ELF-1 (cell line): ENCODE results near the gene EGR1.
"Not testable (repeated sequence)": the region's sequence is repeated elsewhere in the genome, so short reads cannot be mapped to it uniquely, and the experiment has no call there.

Experiments
- DNase-seq: peaks from one replicate; pipeline ENCODE4 v3.0.0-alpha.2; 2016; ENCODE audit warnings: low read depth, low spot score

Gene EGR1

DNA sequence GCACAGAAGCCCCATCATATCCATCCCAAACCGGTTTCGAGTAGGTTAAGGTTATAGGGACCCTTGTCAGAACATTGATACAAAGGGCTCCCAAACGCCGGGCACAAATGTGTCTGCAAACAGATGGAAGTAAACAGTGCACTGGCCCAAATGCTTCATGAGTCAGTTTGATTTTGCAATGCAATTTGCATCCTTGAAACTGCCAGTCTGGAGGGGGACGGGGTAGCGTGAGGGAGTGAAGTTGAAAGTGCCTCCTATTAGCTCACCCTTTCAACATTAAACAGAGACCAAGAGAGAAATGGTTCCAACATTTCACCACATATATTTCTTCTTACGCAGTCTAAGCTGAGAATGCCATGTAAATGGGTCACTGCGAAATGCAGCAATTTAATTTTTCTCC lies 42.2 kb downstream of the EGR1 start:
- DNase-seq, result not testable (repeated sequence)

DNA sequence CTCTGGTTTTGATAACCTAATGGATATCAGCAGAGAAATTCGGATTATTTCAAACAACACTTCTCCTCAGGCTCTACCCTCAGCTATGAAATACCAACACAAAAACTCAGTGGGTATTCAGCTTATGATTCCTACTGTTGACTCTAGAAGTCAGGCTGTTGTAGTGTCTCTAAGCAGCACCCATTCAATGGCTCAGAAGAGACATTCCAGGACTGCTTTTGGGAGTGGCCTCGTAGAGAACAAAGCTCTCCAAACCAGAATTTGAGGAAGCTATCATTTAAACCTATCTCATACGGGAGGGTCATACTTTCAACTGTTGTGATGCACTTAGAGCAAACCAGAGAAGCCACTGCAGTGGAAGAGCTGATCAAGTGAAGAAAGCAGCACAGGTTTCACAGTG lies 43.7 kb downstream of the EGR1 start:
- no peak for DNase-seq

DNA sequence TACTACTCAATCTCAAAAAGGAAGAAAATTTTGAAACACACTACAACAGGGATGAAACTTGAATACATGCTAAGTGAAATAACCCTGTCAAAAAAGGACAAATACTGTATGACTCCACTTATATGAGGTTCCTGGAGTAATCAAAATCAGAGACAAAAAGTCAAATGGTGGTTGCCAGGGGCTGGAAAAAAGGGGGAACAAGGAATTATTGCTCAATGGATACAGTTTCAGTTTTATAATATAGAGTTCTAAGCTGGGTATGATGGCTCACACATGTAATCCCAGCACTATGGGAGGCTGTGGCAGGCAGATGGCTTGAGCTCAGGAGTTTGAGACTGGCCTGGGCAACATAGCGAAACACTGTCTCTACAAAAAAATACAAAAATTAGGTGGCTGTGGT lies 48.7 kb downstream of the EGR1 start:
- no peak for DNase-seq

DNA sequence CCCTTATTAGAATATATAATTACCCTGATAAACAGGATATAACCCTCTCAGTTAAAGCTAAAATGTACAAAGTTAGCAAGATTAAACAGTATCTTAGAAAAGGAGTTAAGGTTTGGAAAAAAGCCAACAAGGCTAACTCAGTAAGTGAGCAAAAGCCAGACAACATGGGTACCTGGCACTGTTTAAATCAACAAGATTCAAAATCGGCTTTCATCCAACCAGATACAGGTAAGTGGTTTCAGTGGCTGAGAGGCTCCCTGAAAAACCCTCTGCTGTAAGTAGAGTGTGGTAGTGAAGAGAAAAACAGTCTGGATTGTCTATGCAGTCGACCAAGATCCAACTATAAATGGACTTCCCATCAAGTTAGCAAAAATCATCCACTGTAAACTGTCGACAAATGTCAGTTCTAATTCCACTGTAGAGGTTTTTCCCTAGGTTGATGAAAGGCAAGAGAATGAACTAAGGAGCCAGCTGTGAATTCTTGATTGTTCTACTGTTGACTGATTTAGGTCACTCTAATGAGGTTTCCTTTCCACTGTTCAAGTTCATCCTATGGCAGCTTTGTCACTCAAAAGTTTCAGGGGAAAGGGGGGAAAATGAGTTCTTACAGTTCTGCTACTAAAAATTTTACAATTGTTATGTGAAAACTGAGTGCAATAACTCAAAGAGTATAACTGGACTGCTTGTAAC lies 50.4 kb downstream of the EGR1 start:
- DNase-seq, result no peak

DNA sequence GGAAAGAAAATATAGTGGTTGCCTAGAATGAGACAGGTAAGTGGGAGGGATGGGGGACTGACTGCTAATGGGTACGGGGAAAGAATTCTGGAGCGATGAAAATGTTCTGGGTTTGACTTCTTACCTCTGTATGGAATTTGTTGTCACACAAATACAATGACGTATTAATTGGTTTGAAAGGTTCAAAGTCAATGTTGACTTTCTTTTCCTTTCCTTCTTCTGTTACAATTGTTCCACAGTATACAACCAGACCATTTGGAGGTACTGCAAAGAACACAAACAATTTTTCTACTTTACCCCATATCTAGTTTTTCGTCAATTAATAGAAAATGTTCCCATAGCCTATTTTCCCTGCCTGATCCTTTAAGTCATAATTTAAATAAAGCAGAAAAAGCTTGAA lies 52.2 kb downstream of the EGR1 start:
- no peak for DNase-seq
